HEK293T (cell line): ENCODE results near the gene COA8.

Experiments used
- ARNT ChIP-seq: fragments of 450-650 bp; IDR thresholded peaks from 2 replicates; pipeline ENCODE4 v1.6.1; 2017; ENCODE audit warnings: mild to moderate bottlenecking
- BHLHE40 ChIP-seq: fragments of 450-650 bp; IDR thresholded peaks from 2 replicates; pipeline ENCODE4 v1.6.1; 2016; ENCODE audit warnings: mild to moderate bottlenecking, moderate library complexity, borderline replicate concordance
- CTBP1 ChIP-seq: fragments of 450-650 bp; IDR thresholded peaks from 2 replicates; pipeline ENCODE4 v1.6.1; 2016; ENCODE audit warnings: borderline replicate concordance
- ELF4 ChIP-seq: fragments of 450-650 bp; IDR thresholded peaks from 2 replicates; pipeline ENCODE4 v1.6.1; 2017; ENCODE audit warnings: antibody characterized with exemption
- FOXA1 ChIP-seq: fragments of 450-650 bp; IDR thresholded peaks from 2 replicates; pipeline ENCODE4 v1.6.1; 2016; ENCODE audit warnings: mild to moderate bottlenecking
- FOXK2 ChIP-seq: fragments of 450-650 bp; IDR thresholded peaks from 2 replicates; pipeline ENCODE4 v1.6.1; 2016; ENCODE audit warnings: mild to moderate bottlenecking
- FOXM1 ChIP-seq: fragments of 450-650 bp; IDR thresholded peaks from 2 replicates; pipeline ENCODE4 v1.6.1; 2017; ENCODE audit warnings: mild to moderate bottlenecking, borderline replicate concordance
- HDGF ChIP-seq: fragments of 450-650 bp; IDR thresholded peaks from 2 replicates; pipeline ENCODE4 v1.6.1; 2017; ENCODE audit warnings: antibody characterized with exemption, borderline replicate concordance
- L3MBTL2 ChIP-seq: fragments of 450-650 bp; conservative IDR thresholded peaks from 2 replicates; pipeline ENCODE4 v1.6.1; 2016; ENCODE audit warnings: mild to moderate bottlenecking
- LEF1 ChIP-seq: fragments of 450-650 bp; IDR thresholded peaks from 2 replicates; pipeline ENCODE4 v1.6.1; 2017; ENCODE audit warnings: mild to moderate bottlenecking, borderline replicate concordance
- SUZ12 ChIP-seq: fragments of 450-650 bp; IDR thresholded peaks from 2 replicates; pipeline ENCODE4 v1.6.1; 2016; ENCODE audit warnings: mild to moderate bottlenecking
- TARDBP ChIP-seq: fragments of 450-650 bp; IDR thresholded peaks from 2 replicates; pipeline ENCODE4 v1.6.1; 2016
- ZNF384 ChIP-seq: fragments of 450-650 bp; IDR thresholded peaks from 2 replicates; pipeline ENCODE4 v1.6.1; 2016

DNA sequence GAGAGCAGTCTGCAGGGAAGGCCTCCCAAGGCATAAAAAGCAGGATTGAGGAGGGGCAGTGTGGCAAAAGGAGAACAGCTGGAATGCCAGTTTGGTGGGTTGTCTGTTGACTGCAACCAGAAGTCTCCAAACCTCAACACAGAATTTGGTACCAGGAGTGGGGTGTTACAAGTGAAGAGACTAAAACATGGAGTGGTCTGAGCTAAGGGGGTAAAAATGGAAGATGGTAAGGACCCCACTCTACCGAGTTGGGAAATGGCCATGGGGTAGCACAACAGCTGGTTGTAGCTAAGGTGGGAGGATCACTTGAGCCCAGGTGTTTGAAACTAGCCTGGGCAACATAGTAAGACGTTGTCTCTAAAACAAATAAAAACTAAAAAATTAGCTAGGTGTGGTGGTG, 48.5 kb downstream of the COA8 start:
- TF ChIP-seq LEF1 = no peak
- no peak for TF ChIP-seq FOXA1
- TF ChIP-seq BHLHE40 = no peak
- TF ChIP-seq SUZ12 = no peak
- no peak for TF ChIP-seq FOXK2
- no peak for TF ChIP-seq ZNF384
- no peak for TF ChIP-seq FOXM1
- no peak for TF ChIP-seq TARDBP
- TF ChIP-seq ELF4 = no peak
- TF ChIP-seq L3MBTL2 = no peak
- no peak for TF ChIP-seq CTBP1
- no peak for TF ChIP-seq HDGF
- no peak for TF ChIP-seq ARNT
